Endothelial cell of umbilical vein (primary cell): Measurements from ENCODE around the gene CD46. TPM values are rescaled to one million over a fixed set of nuclear protein-coding genes. Genes with fewer than 3 reads are reported as not detected.

ENCODE experiments used
- BruUV-seq: library from RNA; stranded (reverse); fragments of 400-500 nt; replicated peaks from 2 replicates; lab custom pipeline; 2021; lab: Mats Ljungman, UMichigan
- CTCF ChIA-PET: fragments of 300-600, 350-600 bp; sonication (Branson Sonifier 250); formaldehyde crosslinking; loops from one replicate; lab custom pipeline; 2021; ENCODE audit warnings: antibody characterized with exemption, inconsistent platforms; lab: Charles Lee
- POLR2A ChIA-PET: fragments of 300-600, 350-600 bp; sonication (Branson Sonifier 250); formaldehyde crosslinking; loops from one replicate; lab custom pipeline; 2021; ENCODE audit warnings: antibody characterized with exemption, inconsistent platforms; lab: Charles Lee
- DNase-seq: peaks from one replicate; pipeline ENCODE4 v3.0.0-alpha.2; 2011; ENCODE audit warnings: low read depth, low spot score
- FAIRE-seq: peaks from 2 replicates; lab custom pipeline; 2011; peaks lifted over from hg19 to GRCh38; lab: Jason Lieb, UNC
- H2AFZ ChIP-seq: 2 replicates; pipeline ENCODE4 v1.6.0; 2012; ENCODE audit warnings: low read depth, low read length, control low read depth, inconsistent platforms
- H3K27ac ChIP-seq: 2 replicates; pipeline ENCODE4 v1.5.1; 2011; ENCODE audit warnings: low read depth, mild to moderate bottlenecking, control low read depth, low read length, moderate library complexity; ENCODE audit not compliant: insufficient read depth
- H3K27me3 ChIP-seq, 2 experiments: 2 replicates each; pipeline versions ENCODE4 v1.6.0 to v1.6.1; 2011; ENCODE audit warnings: low read length in 2 of 2, mixed read lengths in 1 of 2; ENCODE audit not compliant: control insufficient read depth in 2 of 2, insufficient read depth in 2 of 2
- H3K36me3 ChIP-seq, 2 experiments: 2 replicates in 1 of 2; 3 replicates in 1 of 2; pipeline ENCODE4 v1.5.1; 2011; ENCODE audit warnings: low read length in 2 of 2, mild to moderate bottlenecking in 1 of 2, moderate library complexity in 1 of 2; ENCODE audit not compliant: control insufficient read depth in 2 of 2, insufficient read depth in 2 of 2; ENCODE audit errors: extremely low read depth in 1 of 2
- H3K4me1 ChIP-seq: 3 replicates; pipeline ENCODE4 v1.5.1; 2011; ENCODE audit warnings: mild to moderate bottlenecking, low read length; ENCODE audit not compliant: control insufficient read depth, insufficient read depth; ENCODE audit errors: extremely low read depth
- H3K4me2 ChIP-seq: 2 replicates; pipeline ENCODE4 v1.6.1; 2011; ENCODE audit warnings: low read length, control low read depth, mixed read lengths; ENCODE audit not compliant: insufficient read depth
- H3K4me3 ChIP-seq, 3 experiments: fragments of 200-600 bp in 1 of 3; sonication (generic), shearing (Covaris generic) in 1 of 3; replicated peaks in 1 of 3; 2 replicates each; pipeline ENCODE4 v1.5.1; 2011 to 2016; ENCODE audit warnings: control low read depth in 3 of 3, low read length in 3 of 3, mild to moderate bottlenecking in 2 of 3, inconsistent platforms in 1 of 3, low read depth in 1 of 3, moderate library complexity in 1 of 3; ENCODE audit not compliant: insufficient read depth in 1 of 3
- H3K79me2 ChIP-seq: 2 replicates; pipeline ENCODE4 v1.6.0; 2012; ENCODE audit warnings: low read length, inconsistent platforms; ENCODE audit not compliant: control insufficient read depth, insufficient read depth
- H3K9ac ChIP-seq: replicated peaks from 2 replicates; pipeline ENCODE3; 2011; ENCODE audit warnings: low read length, control low read depth; ENCODE audit not compliant: insufficient read depth; ENCODE audit errors: extremely low read depth
- H3K9me1 ChIP-seq: replicated peaks from 3 replicates; pipeline ENCODE4 v1.6.0; 2011; ENCODE audit warnings: mild to moderate bottlenecking, low read length; ENCODE audit not compliant: control insufficient read depth, insufficient read depth; ENCODE audit errors: extremely low read depth
- H3K9me3 ChIP-seq: replicated peaks from 2 replicates; pipeline ENCODE4 v1.5.1; 2012; ENCODE audit warnings: low read length, inconsistent platforms; ENCODE audit not compliant: control insufficient read depth, insufficient read depth
- H4K20me1 ChIP-seq: replicated peaks from 2 replicates; pipeline ENCODE3; 2011; ENCODE audit warnings: mild to moderate bottlenecking, low read length; ENCODE audit not compliant: control insufficient read depth, insufficient read depth; ENCODE audit errors: extremely low read depth
- EZH2 ChIP-seq: IDR thresholded peaks from 2 replicates; pipeline ENCODE4 v1.6.1; 2012; ENCODE audit warnings: borderline replicate concordance, low read depth, mild to moderate bottlenecking, moderate library complexity, low read length, inconsistent platforms; ENCODE audit not compliant: severe bottlenecking
- FOS ChIP-seq: IDR thresholded peaks from 2 replicates; pipeline ENCODE4 v1.6.1; 2011; ENCODE audit warnings: mild to moderate bottlenecking, low read length, moderate library complexity, borderline replicate concordance; ENCODE audit not compliant: insufficient read depth
- GATA2 ChIP-seq: IDR thresholded peaks from 2 replicates; pipeline ENCODE4 v1.7.0; 2011; ENCODE audit warnings: low read depth, mild to moderate bottlenecking, moderate library complexity, mixed read lengths, low read length; ENCODE audit not compliant: insufficient read length, insufficient read depth
- JUN ChIP-seq: IDR thresholded peaks from 2 replicates; pipeline ENCODE4 v1.6.1; 2011; ENCODE audit warnings: borderline replicate concordance, low read depth; ENCODE audit not compliant: insufficient read length, insufficient read depth
- MYC ChIP-seq: IDR thresholded peaks from one replicate; pipeline ENCODE4 v1.6.1; 2011; ENCODE audit warnings: mild to moderate bottlenecking, low read depth, low read length
- POLR2A ChIP-seq: IDR thresholded peaks from 2 replicates; pipeline ENCODE4 v1.6.1; 2012; ENCODE audit warnings: low read depth, mild to moderate bottlenecking, control low read depth, low read length
- POLR2AphosphoS5 ChIP-seq: IDR thresholded peaks from 2 replicates; pipeline ENCODE4 v1.6.1; 2012; ENCODE audit warnings: low read depth, mild to moderate bottlenecking, control low read depth, low read length, moderate library complexity; ENCODE audit not compliant: insufficient read depth
- dilution Hi-C: fragments of 300-500 bp; cut with MboI; formaldehyde crosslinking; loops from one replicate; pipeline ENCODE4 v1.15.0; 2019; ENCODE audit warnings: low sequenced_read_pairs; ENCODE audit not compliant: extremely low pct_ligation_motif_present
- intact Hi-C: fragments of 100-400 bp; cut with micrococcal nuclease; formaldehyde crosslinking; loops from one replicate; pipeline ENCODE4 v1.10.0; 2022
- polyA plus RNA-seq, 4 experiments: library from polyadenylated mRNA; depleted of rRNA in 3 of 4; stranded (reverse) in 3 of 4; unstranded in 1 of 4; fragments of >200 nt; gene quantifications; 2 replicates each; pipeline versions ENCODE4 v1.2.1 to v1.2.3, GENCODE V29; 2011 to 2012; ENCODE audit warnings: missing spikeins in 1 of 4
- total RNA-seq: library from RNA; stranded (reverse); gene quantifications from 2 replicates; pipeline ENCODE4 v1.2.3, GENCODE V29; 2021
- TF ChIP-seq, protein P1 (sequence below), 2 donors: IDR thresholded peaks; 1 replicate in 1 of 2; 2 replicates in 1 of 2; pipeline ENCODE4 v1.5.1; 2011; ENCODE audit warnings: low read length in 2 of 2, mild to moderate bottlenecking in 2 of 2, moderate library complexity in 2 of 2, control low read depth in 1 of 2, inconsistent platforms in 1 of 2, low read depth in 1 of 2; ENCODE audit not compliant: insufficient read depth in 1 of 2; ENCODE audit errors: extremely low read depth in 1 of 2
- TF ChIP-seq, protein P2 (sequence below): IDR thresholded peaks from 2 replicates; pipeline ENCODE4 v1.6.1; 2011; ENCODE audit not compliant: insufficient read depth, insufficient read length

CD46 gene
- total and polyA plus RNA-seq, 2 donors (not counting 3 experiments of a cell fraction or from before 2014, with no cell fraction given) = 134 to 256 TPM

DNA sequence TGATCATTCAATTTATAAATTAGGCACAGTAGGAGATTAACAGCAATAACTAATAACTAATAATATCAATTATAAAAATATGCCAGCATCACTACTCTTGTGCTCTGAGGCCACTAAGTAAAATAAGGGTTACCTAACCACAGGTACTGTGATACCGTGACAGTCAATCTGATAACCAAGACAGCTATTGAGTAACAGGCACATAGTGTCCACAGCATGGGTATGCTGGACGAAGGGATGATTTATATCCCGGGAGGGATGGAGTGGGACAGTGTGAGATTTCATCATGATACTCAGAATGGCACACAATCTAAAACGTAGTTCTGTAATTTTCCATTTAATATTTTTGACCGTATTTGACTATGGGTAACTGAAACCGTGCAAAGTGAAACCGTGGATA lies 39.4 kb downstream of the CD46 start:
- Histone ChIP-seq H3K36me3 (peaks cover 6 to 24% of the 10 kb centered on the region in 2 experiments), H3K4me1 (no peaks in the 10 kb centered on the region), H3K9me1 (no peaks in the 10 kb centered on the region), H3K27me3 (no peaks in the 10 kb centered on the region), H4K20me1 (no peaks in the 10 kb centered on the region), H3K4me3 (no peak overlapping the region), H2AFZ (no peak overlapping the region), H3K27ac (no peak overlapping the region), H3K9ac (no peak overlapping the region), H3K9me3 (no peaks in the 10 kb centered on the region), H3K4me2 (no peak overlapping the region), H3K79me2 (no peaks in the 10 kb centered on the region)
- no peak for FAIRE-seq
- ChIA-PET POLR2A (no interaction called here), CTCF (no interaction called here)
- intact Hi-C loops (no loop called here), dilution Hi-C loops (no loop called here)
- DNase-seq = no peak
- no TSS peak for BruUV-seq
- TF ChIP-seq EZH2 = no peak
- TF ChIP-seq, protein P1, sequence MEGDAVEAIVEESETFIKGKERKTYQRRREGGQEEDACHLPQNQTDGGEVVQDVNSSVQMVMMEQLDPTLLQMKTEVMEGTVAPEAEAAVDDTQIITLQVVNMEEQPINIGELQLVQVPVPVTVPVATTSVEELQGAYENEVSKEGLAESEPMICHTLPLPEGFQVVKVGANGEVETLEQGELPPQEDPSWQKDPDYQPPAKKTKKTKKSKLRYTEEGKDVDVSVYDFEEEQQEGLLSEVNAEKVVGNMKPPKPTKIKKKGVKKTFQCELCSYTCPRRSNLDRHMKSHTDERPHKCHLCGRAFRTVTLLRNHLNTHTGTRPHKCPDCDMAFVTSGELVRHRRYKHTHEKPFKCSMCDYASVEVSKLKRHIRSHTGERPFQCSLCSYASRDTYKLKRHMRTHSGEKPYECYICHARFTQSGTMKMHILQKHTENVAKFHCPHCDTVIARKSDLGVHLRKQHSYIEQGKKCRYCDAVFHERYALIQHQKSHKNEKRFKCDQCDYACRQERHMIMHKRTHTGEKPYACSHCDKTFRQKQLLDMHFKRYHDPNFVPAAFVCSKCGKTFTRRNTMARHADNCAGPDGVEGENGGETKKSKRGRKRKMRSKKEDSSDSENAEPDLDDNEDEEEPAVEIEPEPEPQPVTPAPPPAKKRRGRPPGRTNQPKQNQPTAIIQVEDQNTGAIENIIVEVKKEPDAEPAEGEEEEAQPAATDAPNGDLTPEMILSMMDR (IDR thresholded peaks at IDR 0.05; ENCODE audit: extremely low read depth in 1 of 2, insufficient read depth in 1 of 2, low read depth in 1 of 2, low read length in 2 of 2) = no peak
- no peak for TF ChIP-seq GATA2
- TF ChIP-seq POLR2A = no peak
- no peak for TF ChIP-seq FOS
- no peak for TF ChIP-seq POLR2AphosphoS5
- TF ChIP-seq, protein P2, sequence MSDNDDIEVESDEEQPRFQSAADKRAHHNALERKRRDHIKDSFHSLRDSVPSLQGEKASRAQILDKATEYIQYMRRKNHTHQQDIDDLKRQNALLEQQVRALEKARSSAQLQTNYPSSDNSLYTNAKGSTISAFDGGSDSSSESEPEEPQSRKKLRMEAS = no peak
- TF ChIP-seq MYC = no peak
- no peak for TF ChIP-seq JUN
